Astrocyte (in vitro differentiated cells and primary cell): ENCODE measurements around the gene PRKCB.

Source experiments
- CTCF ChIP-seq: IDR thresholded peaks from 2 replicates; pipeline ENCODE4 v1.5.1; 2011; ENCODE audit warnings: low read depth, mild to moderate bottlenecking, inconsistent platforms, low read length, moderate library complexity; ENCODE audit not compliant: insufficient read depth
- EZH2 ChIP-seq: IDR thresholded peaks from 2 replicates; pipeline ENCODE4 v1.6.1; 2012; ENCODE audit warnings: mild to moderate bottlenecking, low read length, inconsistent platforms; ENCODE audit not compliant: insufficient read depth

GRCh38 chr16:23953476-23953875 lies 117.7 kb downstream of the PRKCB start:
- TF ChIP-seq CTCF (no peak), EZH2 (no peak)
